ENCODE results near the gene NR1H4.
A peak's percentile ranks its signal among the peaks of the same experiment; 100 is the strongest.
"Not testable (repeated sequence)": the region's sequence is repeated elsewhere in the genome, so short reads cannot be mapped to it uniquely, and the experiment has no call there.

NR1H4 gene

DNA sequence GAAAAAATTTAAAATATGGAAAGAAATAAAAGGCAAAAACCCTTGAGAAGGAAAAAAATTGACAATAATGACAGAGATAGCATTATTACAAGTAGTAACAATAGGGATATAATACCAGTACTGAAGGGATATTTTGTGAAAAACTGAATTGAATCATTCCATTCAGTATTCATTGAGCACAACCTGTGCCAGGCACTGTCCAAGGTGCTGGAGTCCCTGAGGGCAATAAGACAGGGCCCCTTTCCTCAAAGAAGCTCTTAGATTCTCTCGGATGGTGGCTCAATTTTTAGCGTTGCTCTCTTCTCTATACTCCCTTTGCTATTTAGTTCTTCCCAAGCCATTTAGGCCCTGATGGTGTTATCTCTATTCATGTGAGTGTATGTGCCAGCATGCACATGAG, 65.5 kb downstream of the NR1H4 start:
- TF ChIP-seq, protein P1, sequence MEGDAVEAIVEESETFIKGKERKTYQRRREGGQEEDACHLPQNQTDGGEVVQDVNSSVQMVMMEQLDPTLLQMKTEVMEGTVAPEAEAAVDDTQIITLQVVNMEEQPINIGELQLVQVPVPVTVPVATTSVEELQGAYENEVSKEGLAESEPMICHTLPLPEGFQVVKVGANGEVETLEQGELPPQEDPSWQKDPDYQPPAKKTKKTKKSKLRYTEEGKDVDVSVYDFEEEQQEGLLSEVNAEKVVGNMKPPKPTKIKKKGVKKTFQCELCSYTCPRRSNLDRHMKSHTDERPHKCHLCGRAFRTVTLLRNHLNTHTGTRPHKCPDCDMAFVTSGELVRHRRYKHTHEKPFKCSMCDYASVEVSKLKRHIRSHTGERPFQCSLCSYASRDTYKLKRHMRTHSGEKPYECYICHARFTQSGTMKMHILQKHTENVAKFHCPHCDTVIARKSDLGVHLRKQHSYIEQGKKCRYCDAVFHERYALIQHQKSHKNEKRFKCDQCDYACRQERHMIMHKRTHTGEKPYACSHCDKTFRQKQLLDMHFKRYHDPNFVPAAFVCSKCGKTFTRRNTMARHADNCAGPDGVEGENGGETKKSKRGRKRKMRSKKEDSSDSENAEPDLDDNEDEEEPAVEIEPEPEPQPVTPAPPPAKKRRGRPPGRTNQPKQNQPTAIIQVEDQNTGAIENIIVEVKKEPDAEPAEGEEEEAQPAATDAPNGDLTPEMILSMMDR (IDR thresholded peaks at IDR 0.05; ENCODE audit: insufficient read depth, low read depth, low read length, missing control alignments), result no peak
- H3K4me3 ChIP-seq (ENCODE audit: low read length), result no peak overlapping the region
- DNase-seq (ENCODE audit: low read depth), result peak; percentile 63

DNA sequence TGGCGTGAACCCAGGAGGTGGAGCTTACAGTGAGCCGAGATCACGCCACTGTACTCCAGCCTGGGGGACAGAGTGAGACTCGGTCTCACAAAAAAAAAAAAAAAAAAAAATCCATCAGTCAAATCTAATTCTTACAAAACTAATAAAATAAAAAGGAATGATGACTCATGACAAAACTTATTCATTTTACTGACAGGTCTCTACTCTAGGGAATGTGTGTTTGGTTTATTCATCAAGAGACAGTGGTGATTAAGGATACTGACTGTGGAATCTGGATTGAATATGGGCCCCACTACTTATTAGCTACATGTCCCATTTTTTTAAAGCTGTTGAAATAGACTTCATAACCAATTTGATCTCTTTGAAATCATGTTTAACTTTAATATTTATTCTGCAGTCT, 70.5 kb downstream of the NR1H4 start:
- no peak for DNase-seq (ENCODE audit: low read depth)
- TF ChIP-seq, protein P1 (IDR thresholded peaks at IDR 0.05; ENCODE audit: insufficient read depth, low read depth, low read length, missing control alignments), result no peak
- no peak overlapping the region for H3K4me3 ChIP-seq (ENCODE audit: low read length)

DNA sequence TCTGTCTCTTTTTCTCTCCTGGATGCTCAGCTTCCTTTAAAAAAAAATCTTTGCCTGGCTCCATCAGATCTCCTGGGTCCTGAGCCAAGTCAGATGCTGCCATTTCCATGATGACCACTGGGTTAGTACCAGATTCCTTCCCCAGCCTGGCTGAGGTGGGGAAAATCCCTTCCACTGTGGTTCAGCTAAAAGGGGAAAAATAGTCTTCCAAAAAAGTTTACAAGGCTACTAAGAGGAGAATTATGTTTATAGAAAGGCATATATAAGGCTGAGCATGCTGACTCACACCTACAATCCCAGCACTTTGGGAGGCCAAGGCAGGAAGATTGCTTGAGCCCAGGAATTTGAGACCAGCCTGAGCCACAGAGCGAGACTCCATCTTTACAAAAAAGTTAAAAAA, 71.4 kb downstream of the NR1H4 start:
- DNase-seq (ENCODE audit: low read depth), result no peak
- TF ChIP-seq, protein P1 (IDR thresholded peaks at IDR 0.05; ENCODE audit: insufficient read depth, low read depth, low read length, missing control alignments), result no peak
- no peak overlapping the region for H3K4me3 ChIP-seq (ENCODE audit: low read length)

DNA sequence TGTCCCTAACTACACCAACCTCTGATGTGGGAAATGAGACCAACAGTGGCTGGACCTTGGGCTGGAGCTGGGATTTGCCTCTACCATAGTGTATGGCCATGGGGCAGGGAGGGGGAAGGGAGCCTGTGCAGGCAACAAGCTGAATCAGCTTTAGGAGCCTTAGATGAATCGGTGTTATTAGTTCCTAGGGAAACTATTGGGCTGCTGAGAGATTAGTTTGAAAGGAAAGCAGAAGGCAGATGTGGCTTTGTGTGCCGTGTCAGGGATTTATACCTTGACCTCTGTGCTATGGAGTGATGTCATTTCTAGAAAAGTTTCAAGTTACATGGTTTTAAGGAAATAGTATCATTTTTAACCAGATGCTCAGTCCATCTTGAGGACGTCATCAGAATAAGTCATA, 80.3 kb downstream of the NR1H4 start:
- TF ChIP-seq, protein P1 (IDR thresholded peaks at IDR 0.05; ENCODE audit: insufficient read depth, low read depth, low read length, missing control alignments), result no peak
- DNase-seq (ENCODE audit: low read depth), result no peak

DNA sequence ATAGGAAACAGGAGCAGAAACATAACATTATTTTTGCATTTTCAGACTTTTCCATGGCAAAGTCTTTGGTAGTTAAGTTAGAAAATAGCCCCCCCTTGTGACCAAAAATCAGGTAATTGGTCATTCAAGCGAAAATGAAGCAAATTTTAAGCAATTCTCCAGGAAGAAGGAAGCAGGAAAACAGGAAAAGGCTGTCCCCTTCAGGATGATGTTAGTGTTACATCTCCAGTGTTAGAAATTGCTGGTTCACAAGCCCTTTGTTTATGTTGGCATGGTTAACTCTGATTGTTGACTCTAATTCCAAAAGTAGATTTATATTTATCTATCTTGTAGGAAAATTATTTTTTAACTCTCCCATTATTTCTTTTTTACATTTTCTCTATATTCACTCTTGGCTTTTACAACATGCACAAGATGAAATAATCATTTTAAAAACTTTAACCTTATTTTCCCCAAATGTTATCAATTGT, 81.0 kb downstream of the NR1H4 start:
- peak; percentile 79 for DNase-seq (ENCODE audit: low read depth)

More for the DNA sequence above, 80.3 kb downstream of the NR1H4 start:
- H3K4me3 ChIP-seq (ENCODE audit: low read length), result no peak overlapping the region

DNA sequence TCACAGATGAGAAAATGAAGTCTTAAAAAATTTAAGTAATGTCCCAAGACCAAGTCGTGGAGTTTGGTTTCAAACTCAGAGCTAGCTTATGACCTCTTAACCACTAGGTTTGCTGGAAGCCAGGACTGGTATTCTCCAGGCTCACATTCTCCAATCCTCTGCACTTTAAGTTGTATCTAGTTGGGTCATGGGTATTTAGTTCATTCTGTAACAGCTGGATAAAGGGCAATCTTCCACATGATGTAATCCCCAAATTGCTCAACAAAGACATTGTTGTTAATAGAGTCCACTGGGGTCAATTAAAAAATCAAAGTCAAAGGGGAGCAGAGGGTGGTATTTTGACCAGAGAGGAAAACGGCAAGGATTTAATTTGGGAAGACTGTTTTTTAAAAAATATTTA, 82.1 kb downstream of the NR1H4 start:
- no peak overlapping the region for H3K4me3 ChIP-seq (ENCODE audit: low read length)
- no peak for DNase-seq (ENCODE audit: low read depth)
- TF ChIP-seq, protein P1 (IDR thresholded peaks at IDR 0.05; ENCODE audit: insufficient read depth, low read depth, low read length, missing control alignments), result no peak

More for the DNA sequence above, 81.0 kb downstream of the NR1H4 start:
- H3K4me3 ChIP-seq (ENCODE audit: low read length), result no peak overlapping the region
- TF ChIP-seq, protein P1 (IDR thresholded peaks at IDR 0.05; ENCODE audit: insufficient read depth, low read depth, low read length, missing control alignments), result peak; percentile 82

DNA sequence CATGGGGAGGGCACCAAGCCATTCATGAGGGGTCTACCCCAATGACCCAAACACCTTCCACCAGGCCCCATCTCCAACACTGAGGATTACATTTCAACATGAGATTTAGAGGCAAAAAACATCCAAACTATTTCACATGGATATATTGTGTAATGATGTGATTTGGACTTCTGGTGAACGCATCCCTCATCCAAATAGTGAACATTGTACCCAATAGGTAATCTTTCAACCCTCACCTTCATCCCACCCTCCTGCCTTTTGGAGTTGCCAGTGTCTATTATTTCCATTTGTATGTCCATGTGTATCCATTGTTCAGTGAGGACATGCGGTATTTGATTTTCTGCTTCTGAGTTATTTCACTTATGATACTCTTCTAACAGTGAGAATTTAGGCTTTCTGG, 83.7 kb downstream of the NR1H4 start:
- H3K4me3 ChIP-seq (ENCODE audit: low read length), result no peak overlapping the region
- TF ChIP-seq, protein P1 (IDR thresholded peaks at IDR 0.05; ENCODE audit: insufficient read depth, low read depth, low read length, missing control alignments), result no peak
- DNase-seq (ENCODE audit: low read depth), result no peak

DNA sequence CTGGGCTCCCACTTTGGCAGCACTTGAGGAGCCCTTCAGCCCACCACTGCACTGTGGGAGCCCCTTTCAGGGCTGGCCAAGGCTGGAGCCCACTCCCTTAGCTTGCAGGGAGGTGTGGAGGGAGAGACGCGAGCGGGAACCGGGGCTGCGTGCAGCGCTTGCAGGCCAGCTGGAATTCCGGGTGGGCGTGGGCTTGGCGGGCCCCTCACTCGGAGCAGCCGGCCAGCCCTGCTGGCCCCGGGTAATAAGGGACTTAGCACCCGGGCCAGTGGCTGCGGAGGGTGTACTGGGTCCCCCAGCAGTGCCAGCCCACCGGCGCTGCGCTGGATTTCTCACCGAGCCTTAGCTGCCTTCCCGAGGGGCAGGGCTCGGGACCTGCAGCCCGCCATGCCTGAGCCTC, 85.6 kb downstream of the NR1H4 start:
- H3K4me3 ChIP-seq (ENCODE audit: low read length), result not testable (repeated sequence)

More for the DNA sequence above, 85.6 kb downstream of the NR1H4 start:
- DNase-seq (ENCODE audit: low read depth), result not testable (repeated sequence)
